GM11168 (cell line): Measurements from ENCODE around the gene CDH2.

Source experiments
- in situ Hi-C: fragments of 300-500 bp; cut with MboI; formaldehyde crosslinking; loops from one replicate; pipeline ENCODE4 v1.12.0; 2022; ENCODE audit warnings: low sequenced_read_pairs; ENCODE audit not compliant: unreplicated experiment

Gene CDH2

GRCh38 chr18:28176948-28177827 is at the start of gene CDH2:
TSS of gene CDH2 (minus strand) at chr18:28177130. CDS start at chr18:28177022, 108 bp downstream.
- in situ Hi-C loops: no loop called here

GRCh38 chr18:28212060-28212459 is 35.1 kb upstream of the CDH2 start:
- in situ Hi-C loops: no loop called here

GRCh38 chr18:28208712-28209265 is 31.9 kb upstream of the CDH2 start:
- in situ Hi-C loops: no loop called here

- in situ Hi-C loops: no loop called here
These were observed 31.3 kb upstream of the CDH2 start for GRCh38 chr18:28208268-28208667.

- in situ Hi-C loops: no loop called here
These were observed 27.2 kb upstream of the CDH2 start for GRCh38 chr18:28204154-28204553.

- in situ Hi-C loops: no loop called here
These were observed 24.1 kb upstream of the CDH2 start for GRCh38 chr18:28201056-28201455.

GRCh38 chr18:28198620-28199019 is 21.7 kb upstream of the CDH2 start:
- in situ Hi-C loops: no loop called here

- in situ Hi-C loops: no loop called here
These were observed 16.3 kb upstream of the CDH2 start for GRCh38 chr18:28193177-28193778.

- in situ Hi-C loops: no loop called here
These were observed 12.7 kb upstream of the CDH2 start for GRCh38 chr18:28189400-28190239.

GRCh38 chr18:28185121-28185520 is 8.2 kb upstream of the CDH2 start:
- in situ Hi-C loops: no loop called here

GRCh38 chr18:28183418-28184078 is 6.6 kb upstream of the CDH2 start:
- in situ Hi-C loops: no loop called here

GRCh38 chr18:28181616-28182015 is 4.7 kb upstream of the CDH2 start:
- in situ Hi-C loops: no loop called here

- in situ Hi-C loops: no loop called here
These were observed 1.8 kb upstream of the CDH2 start for GRCh38 chr18:28178720-28179119.

- in situ Hi-C loops: no loop called here
These were observed 1.1 kb upstream of the CDH2 start for GRCh38 chr18:28177828-28178635.

GRCh38 chr18:28176698-28176947 is 307 bp downstream of the CDH2 start:
- in situ Hi-C loops: no loop called here

GRCh38 chr18:28175930-28176697 is 816 bp downstream of the CDH2 start:
- in situ Hi-C loops: no loop called here

GRCh38 chr18:28175150-28175929 is 1.6 kb downstream of the CDH2 start:
- in situ Hi-C loops: no loop called here
